Neuronal stem cell (in vitro differentiated cells): ENCODE measurements around the gene UQCRFS1.

ENCODE experiments used
- DNase-seq: peaks from one replicate; pipeline ENCODE4 v3.0.0-alpha.2; 2013; ENCODE audit warnings: low spot score
- H2AFZ ChIP-seq: one replicate; pipeline ENCODE4 v1.6.1; 2013; ENCODE audit warnings: mild to moderate bottlenecking, low read length, inconsistent platforms
- H2AK5ac ChIP-seq: 2 replicates; pipeline ENCODE4 v1.6.1; 2013; ENCODE audit warnings: low read depth, mild to moderate bottlenecking, inconsistent platforms, low read length, moderate library complexity, mixed read lengths
- H2BK120ac ChIP-seq: 2 replicates; pipeline ENCODE4 v1.6.1; 2013; ENCODE audit warnings: low read depth, mild to moderate bottlenecking, inconsistent platforms, low read length, moderate library complexity, mixed read lengths
- H2BK12ac ChIP-seq: one replicate; pipeline ENCODE4 v1.6.1; 2013; ENCODE audit warnings: low read length, inconsistent platforms
- H2BK15ac ChIP-seq: 2 replicates; pipeline ENCODE4 v1.6.1; 2013; ENCODE audit warnings: mild to moderate bottlenecking, low read length, inconsistent platforms, mixed read lengths
- H2BK5ac ChIP-seq: one replicate; pipeline ENCODE4 v1.6.1; 2013; ENCODE audit warnings: inconsistent platforms, mild to moderate bottlenecking, low read length, moderate library complexity
- H3K14ac ChIP-seq: one replicate; pipeline ENCODE4 v1.6.1; 2013; ENCODE audit warnings: low read length, inconsistent platforms
- H3K18ac ChIP-seq: 2 replicates; pipeline ENCODE4 v1.6.1; 2013; ENCODE audit warnings: low read length, inconsistent platforms
- H3K23ac ChIP-seq: 2 replicates; pipeline ENCODE4 v1.6.1; 2013; ENCODE audit warnings: low read depth, mild to moderate bottlenecking, mixed read lengths, low read length, inconsistent platforms; ENCODE audit not compliant: poor library complexity
- H3K27ac ChIP-seq: replicated peaks from 3 replicates; pipeline ENCODE4 v1.5.1; 2013; ENCODE audit warnings: low read length, inconsistent platforms
- H3K27me3 ChIP-seq, 3 experiments: 2 replicates each; pipeline ENCODE4 v1.6.1; 2013; ENCODE audit warnings: low read length in 3 of 3, mild to moderate bottlenecking in 2 of 3, inconsistent platforms in 1 of 3, low read depth in 1 of 3, mixed read lengths in 1 of 3, moderate library complexity in 1 of 3; ENCODE audit not compliant: control insufficient read depth in 3 of 3, insufficient read depth in 3 of 3
- H3K36me3 ChIP-seq, 2 donors: replicated peaks in 1 of 2; 2 replicates each; pipeline ENCODE4 v1.6.1; 2013; ENCODE audit warnings: low read length in 2 of 2; ENCODE audit not compliant: control insufficient read depth in 2 of 2, insufficient read depth in 2 of 2
- H3K4ac ChIP-seq: 2 replicates; pipeline ENCODE4 v1.6.1; 2013; ENCODE audit warnings: inconsistent platforms, mild to moderate bottlenecking, low read length, moderate library complexity
- H3K4me1 ChIP-seq, 2 donors: 1 replicate in 1 of 2; 2 replicates in 1 of 2; pipeline ENCODE4 v1.6.1; 2013; ENCODE audit warnings: low read length in 2 of 2, low read depth in 1 of 2; ENCODE audit not compliant: control insufficient read depth in 2 of 2, insufficient read depth in 1 of 2
- H3K4me2 ChIP-seq: one replicate; pipeline ENCODE4 v1.6.1; 2013; ENCODE audit warnings: mild to moderate bottlenecking, low read length, inconsistent platforms; ENCODE audit not compliant: insufficient read depth, poor library complexity, severe bottlenecking
- H3K4me3 ChIP-seq, 2 donors: 2 replicates each; pipeline ENCODE4 v1.5.1; 2013; ENCODE audit warnings: low read length in 2 of 2, mild to moderate bottlenecking in 2 of 2, inconsistent platforms in 1 of 2, moderate library complexity in 1 of 2
- H3K79me1 ChIP-seq: one replicate; pipeline ENCODE4 v1.6.1; 2013; ENCODE audit warnings: low read depth, mild to moderate bottlenecking, inconsistent platforms, low read length, moderate library complexity
- H3K9ac ChIP-seq: one replicate; pipeline ENCODE4 v1.6.1; 2013; ENCODE audit warnings: mild to moderate bottlenecking, low read depth, low read length, inconsistent platforms; ENCODE audit not compliant: poor library complexity
- H3K9me3 ChIP-seq, 2 donors: replicated peaks in 1 of 2; 2 replicates each; pipeline versions ENCODE3 to v1.6.1; 2013; ENCODE audit warnings: low read length in 2 of 2, mild to moderate bottlenecking in 2 of 2, inconsistent platforms in 1 of 2, low read depth in 1 of 2, mixed read lengths in 1 of 2, moderate library complexity in 1 of 2; ENCODE audit not compliant: control insufficient read depth in 2 of 2, insufficient read depth in 1 of 2
- H4K8ac ChIP-seq: one replicate; pipeline ENCODE4 v1.6.1; 2013; ENCODE audit warnings: low read depth, mild to moderate bottlenecking, inconsistent platforms, low read length, moderate library complexity
- H4K91ac ChIP-seq: one replicate; pipeline ENCODE4 v1.6.1; 2013; ENCODE audit warnings: low read length, low read depth, mild to moderate bottlenecking, inconsistent platforms; ENCODE audit not compliant: poor library complexity
- WGBS, 2 donors: extraction: QIAGEN DNeasy Blood & Tissue Kit; methylation state at CpG; one replicate each; pipeline ENCODE4 v1.1.7; 2013; ENCODE audit warnings: missing lambda C conversion rate in 2 of 2, mixed read lengths in 1 of 2; ENCODE audit not compliant: insufficient read length in 2 of 2, insufficient replicate concordance in 1 of 2; ENCODE audit errors: extremely low coverage in 2 of 2; 5-methylcytosine and 5-hydroxymethylcytosine counted together

The UQCRFS1 gene

DNA sequence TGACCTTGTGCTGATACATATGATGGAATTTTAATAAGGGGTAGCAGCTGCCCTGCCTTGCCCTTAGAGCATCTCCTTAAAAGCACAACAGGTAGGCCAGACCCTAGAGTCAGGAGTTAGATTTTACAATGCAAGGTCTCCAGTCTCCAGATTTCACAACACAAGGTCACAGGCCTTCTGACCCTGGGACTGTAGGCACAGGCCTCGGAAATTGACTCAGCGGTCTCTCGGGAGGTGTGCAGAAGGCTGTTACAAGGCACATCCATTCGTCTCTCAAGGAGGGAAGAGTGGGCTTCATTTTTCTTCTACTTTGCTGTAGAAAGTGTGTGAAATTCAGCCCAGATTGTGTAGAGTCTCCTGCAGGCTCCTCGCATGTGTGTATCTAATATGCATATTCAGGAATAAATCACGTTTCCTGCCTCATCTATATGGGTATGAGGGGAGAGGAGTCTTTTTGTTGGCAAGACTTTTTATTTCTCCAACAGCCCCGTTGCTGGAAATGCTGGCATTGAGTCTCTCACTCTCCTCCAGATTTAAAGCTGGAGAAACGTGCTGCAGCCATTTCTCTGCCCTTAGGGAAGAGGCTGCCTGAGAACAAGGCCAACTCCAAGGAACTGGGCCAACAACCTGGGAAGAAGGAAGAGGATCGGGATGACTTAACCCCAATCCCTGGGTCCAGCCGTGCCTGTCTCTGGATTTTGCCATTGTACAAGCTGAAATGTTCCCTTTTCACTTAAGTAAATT, 24.5 kb downstream of the UQCRFS1 start:
- Histone ChIP-seq H3K23ac (no peak overlapping the region), H3K36me3 (no peaks in the 10 kb centered on the region), H3K14ac (no peak overlapping the region), H2AFZ (no peak overlapping the region), H4K91ac (no peak overlapping the region), H4K8ac (no peak overlapping the region), H3K4me2 (no peak overlapping the region), H3K9ac (no peak overlapping the region), H3K9me3 (peaks cover 0 to 3% of the 10 kb centered on the region in 2 donors), H2BK15ac (no peak overlapping the region), H2BK120ac (no peak overlapping the region), H3K4me1 (peaks cover 0 to 11% of the 10 kb centered on the region in 2 donors), H2BK12ac (no peak overlapping the region), H2BK5ac (no peak overlapping the region), H3K18ac (no peak overlapping the region), H2AK5ac (no peak overlapping the region), H3K4ac (no peak overlapping the region), H3K27me3 (no peaks in the 10 kb centered on the region), H3K79me1 (no peaks in the 10 kb centered on the region), H3K4me3 (no peak overlapping the region), H3K27ac (no peak overlapping the region)
- no CpG with 5 or more reads among the region's 10 CpGs for WGBS, 2 donors
- no peak for DNase-seq

DNA sequence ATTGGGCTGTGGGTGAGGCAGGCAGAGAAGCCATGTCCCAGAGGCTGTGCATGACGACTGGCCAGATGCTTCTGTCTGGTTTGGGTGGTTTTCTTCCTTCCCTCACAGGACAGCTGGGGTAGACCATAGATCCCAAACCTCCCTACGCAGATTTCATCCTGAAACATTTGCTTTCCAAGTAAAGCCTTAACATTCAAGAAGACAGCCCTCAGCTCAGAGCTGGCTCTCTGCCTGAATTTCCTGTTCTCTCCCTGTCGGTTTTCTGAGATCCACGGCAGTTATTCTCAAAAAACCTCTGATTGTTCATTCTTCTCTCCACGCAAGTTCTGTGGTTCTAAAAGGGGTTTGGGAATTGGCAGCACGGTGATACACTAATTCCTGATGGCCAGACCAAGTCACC, 25.3 kb downstream of the UQCRFS1 start:
- H3K27me3 ChIP-seq = no peaks in the 10 kb centered on the region

GRCh38 chr19:29185427-29185826, 27.5 kb downstream of the UQCRFS1 start:
- Histone ChIP-seq H3K9me3 (peaks cover 0 to 3% of the 10 kb centered on the region in 2 donors), H3K27me3 (no peaks in the 10 kb centered on the region), H4K8ac (no peak overlapping the region), H3K36me3 (no peaks in the 10 kb centered on the region), H3K4me3 (no peak overlapping the region), H4K91ac (no peak overlapping the region), H2AFZ (no peak overlapping the region), H3K9ac (no peak overlapping the region), H2BK12ac (no peak overlapping the region), H3K18ac (no peak overlapping the region), H3K14ac (no peak overlapping the region), H2BK5ac (no peak overlapping the region), H3K27ac (peak overlapping the region; percentile 2), H3K4ac (no peak overlapping the region), H3K23ac (no peak overlapping the region), H2BK15ac (no peak overlapping the region), H2AK5ac (no peak overlapping the region), H3K4me2 (no peak overlapping the region), H3K79me1 (no peaks in the 10 kb centered on the region), H3K4me1 (peaks cover 0 to 11% of the 10 kb centered on the region in 2 donors), H2BK120ac (no peak overlapping the region)
- no CpG with 5 or more reads among the region's 6 CpGs for WGBS, 2 donors
- DNase-seq = peak; percentile 1

More for the DNA sequence above, 25.3 kb downstream of the UQCRFS1 start:
- no peak overlapping the region for H3K27ac ChIP-seq
- no peak overlapping the region for H3K18ac ChIP-seq
- no peak overlapping the region for H2AK5ac ChIP-seq
- no peak overlapping the region for H3K4me3 ChIP-seq
- peaks cover 0 to 11% of the 10 kb centered on the region in 2 donors for H3K4me1 ChIP-seq
- H2BK120ac ChIP-seq = no peak overlapping the region
- H3K23ac ChIP-seq = no peak overlapping the region
- no peak overlapping the region for H3K4me2 ChIP-seq
- peaks cover 0 to 3% of the 10 kb centered on the region in 2 donors for H3K9me3 ChIP-seq
- H2BK5ac ChIP-seq = no peak overlapping the region
- no peak overlapping the region for H4K8ac ChIP-seq
- no peak for DNase-seq
- H2AFZ ChIP-seq = no peak overlapping the region
- no peaks in the 10 kb centered on the region for H3K79me1 ChIP-seq
- H3K36me3 ChIP-seq = no peaks in the 10 kb centered on the region
- no peak overlapping the region for H4K91ac ChIP-seq
- H2BK12ac ChIP-seq = no peak overlapping the region
- H2BK15ac ChIP-seq = no peak overlapping the region
- H3K14ac ChIP-seq = no peak overlapping the region
- H3K9ac ChIP-seq = no peak overlapping the region
- WGBS, 2 donors = no CpG with 5 or more reads among the region's 6 CpGs
- H3K4ac ChIP-seq = no peak overlapping the region

DNA sequence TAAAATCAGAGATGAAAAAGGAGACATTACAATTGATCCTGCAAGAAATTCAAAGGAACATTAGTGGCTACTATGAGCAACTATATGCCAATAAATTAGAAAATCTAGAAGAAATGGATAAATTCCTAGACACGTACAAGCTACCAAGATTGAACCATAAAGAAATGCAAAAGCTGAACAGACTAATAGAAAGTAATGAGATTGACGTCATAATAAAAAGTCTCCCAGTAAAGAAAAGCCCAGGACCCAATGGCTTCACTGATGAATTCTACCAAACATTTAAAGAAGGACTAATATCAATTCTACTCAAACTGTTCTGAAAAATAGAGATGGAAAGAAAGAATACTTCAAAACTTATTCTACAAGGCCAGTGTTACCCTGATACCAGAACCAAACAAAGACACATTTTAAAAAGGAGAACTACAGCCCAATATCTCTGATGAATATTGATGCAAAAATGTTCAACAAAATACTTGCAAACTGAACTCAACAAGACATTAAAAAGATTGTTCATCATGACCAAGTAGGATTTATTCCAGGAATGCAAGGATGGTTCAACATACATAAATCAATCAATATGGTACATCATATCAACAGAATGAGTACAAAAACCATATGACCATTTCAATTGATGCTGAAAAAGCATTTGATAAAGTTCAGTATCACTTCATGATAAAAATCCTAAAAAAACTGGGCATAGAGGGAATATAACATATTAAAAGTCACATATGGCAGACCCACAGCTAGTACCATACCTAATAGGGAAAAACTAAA, 35.8 kb downstream of the UQCRFS1 start:
- H2AK5ac ChIP-seq = no peak overlapping the region
- no peak overlapping the region for H2BK5ac ChIP-seq
- peaks cover 0 to 1% of the 10 kb centered on the region in 2 donors for H3K9me3 ChIP-seq
- H2BK15ac ChIP-seq = no peak overlapping the region
- no peak overlapping the region for H3K4ac ChIP-seq
- H3K79me1 ChIP-seq = no peaks in the 10 kb centered on the region
- H3K14ac ChIP-seq = no peak overlapping the region
- WGBS, 2 donors = no CpG with 5 or more reads among the region's 2 CpGs
- H3K36me3 ChIP-seq = no peaks in the 10 kb centered on the region
- no peak overlapping the region for H3K18ac ChIP-seq
- H4K8ac ChIP-seq = no peak overlapping the region
- H2AFZ ChIP-seq = no peak overlapping the region
- H2BK120ac ChIP-seq = no peak overlapping the region
- no peak for DNase-seq
- no peak overlapping the region for H3K4me3 ChIP-seq
- H3K23ac ChIP-seq = no peak overlapping the region
- no peak overlapping the region for H3K4me2 ChIP-seq
- H3K27me3 ChIP-seq = no peaks in the 10 kb centered on the region
- H2BK12ac ChIP-seq = no peak overlapping the region
- H4K91ac ChIP-seq = no peak overlapping the region
- H3K4me1 ChIP-seq = no peaks in the 10 kb centered on the region
- no peak overlapping the region for H3K27ac ChIP-seq
- H3K9ac ChIP-seq = no peak overlapping the region
